Muscle layer of duodenum (tissue), 2 donors: ENCODE measurements around the gene HEATR5A.

Experiments used
- H3K27ac ChIP-seq: one replicate; pipeline ENCODE4 v1.7.0; 2013; ENCODE audit warnings: mild to moderate bottlenecking, low read length
- H3K27me3 ChIP-seq: one replicate; pipeline ENCODE4 v1.7.0; 2013; ENCODE audit warnings: low read depth, mild to moderate bottlenecking, control low read depth, low read length
- H3K36me3 ChIP-seq, 2 donors: one replicate each; pipeline ENCODE4 v1.7.0; 2013; ENCODE audit warnings: low read length in 2 of 2, control low read depth in 1 of 2, mild to moderate bottlenecking in 1 of 2; ENCODE audit not compliant: insufficient read depth in 2 of 2, control insufficient read depth in 1 of 2
- H3K4me1 ChIP-seq, 2 donors: one replicate each; pipeline ENCODE4 v1.7.0; 2013; ENCODE audit warnings: low read length in 2 of 2, mild to moderate bottlenecking in 2 of 2, control low read depth in 1 of 2, moderate library complexity in 1 of 2; ENCODE audit not compliant: insufficient read depth in 2 of 2, control insufficient read depth in 1 of 2
- H3K4me3 ChIP-seq, 2 donors: one replicate each; pipeline ENCODE4 v1.7.0; 2013; ENCODE audit warnings: low read length in 2 of 2, low read depth in 1 of 2, mild to moderate bottlenecking in 1 of 2
- H3K9me3 ChIP-seq, 2 donors: one replicate each; pipeline ENCODE4 v1.7.0; 2013; ENCODE audit warnings: low read length in 2 of 2, control low read depth in 1 of 2, mild to moderate bottlenecking in 1 of 2; ENCODE audit not compliant: control insufficient read depth in 1 of 2
- donor health status: healthy.

HEATR5A gene

DNA sequence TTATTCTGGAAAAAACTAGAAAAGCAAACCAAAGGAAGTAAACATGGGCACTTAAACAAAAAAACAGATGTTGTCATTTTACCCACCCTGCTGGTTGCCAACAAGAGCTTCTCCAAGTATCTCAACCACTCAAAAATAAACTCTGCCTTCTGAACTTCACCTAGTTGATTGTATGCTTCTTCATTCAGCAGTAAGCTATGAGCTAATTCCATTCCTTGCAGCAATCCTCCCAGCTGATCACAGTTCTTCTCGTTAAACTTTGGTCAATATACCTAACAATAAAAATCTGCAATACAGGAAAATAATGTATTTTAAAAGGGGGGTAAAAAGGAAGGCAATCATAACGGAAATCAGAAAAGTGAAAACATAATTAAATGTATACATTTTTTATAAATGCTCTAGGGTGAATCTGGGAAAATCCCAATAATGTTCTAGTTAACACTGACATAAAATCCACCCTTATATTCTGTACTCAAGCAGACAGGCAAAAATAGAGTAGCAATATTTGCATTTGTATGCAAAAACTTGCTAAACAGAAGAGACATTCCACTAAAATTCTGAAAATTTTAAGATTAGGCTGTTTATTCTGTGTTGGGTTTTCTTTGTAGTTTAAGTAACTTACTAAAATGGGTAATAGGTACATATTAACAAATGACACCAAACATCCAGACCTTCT lies 17.4 kb downstream of the HEATR5A start:
- Histone ChIP-seq H3K36me3 (peaks cover 22 to 24% of the 10 kb centered on the region in 2 donors), H3K27me3 (no peaks in the 10 kb centered on the region), H3K27ac (no peak overlapping the region), H3K4me1 (no peaks in the 10 kb centered on the region), H3K9me3 (no peaks in the 10 kb centered on the region), H3K4me3 (no peak overlapping the region)

DNA sequence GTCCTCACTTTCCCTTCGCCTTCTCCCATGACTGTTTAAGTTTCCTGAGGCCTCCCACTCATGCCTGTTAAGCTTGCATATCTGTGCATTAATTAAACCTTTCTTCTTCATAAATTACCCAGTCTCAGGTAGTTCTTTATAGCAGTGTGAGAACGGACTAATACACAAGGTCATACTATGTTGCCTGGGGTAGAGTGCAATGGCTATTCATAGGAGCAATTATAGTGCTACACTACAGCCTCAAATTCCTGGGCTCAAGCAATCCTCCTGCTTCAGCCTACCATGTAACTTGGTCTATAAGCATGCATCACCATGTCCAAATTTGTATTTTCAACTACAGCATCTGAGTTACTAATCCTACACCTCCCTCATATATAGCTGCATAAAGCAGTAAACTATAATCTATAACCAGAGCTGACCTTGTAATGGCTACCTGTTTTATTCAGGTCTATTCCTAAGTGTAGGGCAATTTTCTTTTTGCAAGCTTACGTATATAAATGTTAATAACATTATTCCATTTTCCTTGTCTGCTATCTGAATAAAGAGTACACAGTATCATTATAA lies 18.9 kb downstream of the HEATR5A start:
- H3K36me3 ChIP-seq, result peaks cover 24 to 27% of the 10 kb centered on the region in 2 donors
- no peak overlapping the region for H3K4me3 ChIP-seq
- H3K27ac ChIP-seq, result no peak overlapping the region
- H3K4me1 ChIP-seq, result no peaks in the 10 kb centered on the region
- H3K27me3 ChIP-seq, result no peaks in the 10 kb centered on the region
- no peaks in the 10 kb centered on the region for H3K9me3 ChIP-seq

DNA sequence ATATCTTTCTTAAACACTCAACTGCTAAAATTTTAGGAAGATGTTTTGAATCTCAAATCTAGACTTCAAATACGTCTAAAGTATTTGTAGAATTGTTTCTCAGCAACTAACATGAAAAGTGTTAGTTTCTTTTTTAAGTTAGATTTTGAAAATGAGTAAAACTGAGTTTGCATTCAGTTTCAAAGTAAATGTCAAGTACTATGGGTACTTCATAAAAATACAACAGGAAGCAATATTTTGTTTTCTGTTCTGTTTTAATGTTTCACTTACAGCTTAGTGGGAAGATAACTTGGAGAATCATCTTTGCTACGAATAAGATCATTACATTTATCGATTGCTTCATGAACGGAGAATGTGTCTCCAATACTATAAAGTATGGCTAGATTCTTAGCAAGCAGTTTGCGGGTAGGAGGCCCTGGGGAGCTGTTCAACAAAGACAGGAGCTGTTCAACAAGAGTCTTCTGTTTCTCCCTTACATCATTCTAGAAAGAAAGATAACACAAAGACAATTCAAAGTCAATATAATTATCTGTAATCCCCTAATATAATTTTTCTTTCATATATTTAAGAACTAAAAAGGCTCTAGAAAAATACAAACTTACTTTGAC lies 20.2 kb downstream of the HEATR5A start:
- Histone ChIP-seq H3K4me3 (no peak overlapping the region), H3K4me1 (no peaks in the 10 kb centered on the region), H3K36me3 (peaks cover 27 to 36% of the 10 kb centered on the region in 2 donors), H3K27me3 (no peaks in the 10 kb centered on the region), H3K9me3 (no peaks in the 10 kb centered on the region), H3K27ac (no peak overlapping the region)

DNA sequence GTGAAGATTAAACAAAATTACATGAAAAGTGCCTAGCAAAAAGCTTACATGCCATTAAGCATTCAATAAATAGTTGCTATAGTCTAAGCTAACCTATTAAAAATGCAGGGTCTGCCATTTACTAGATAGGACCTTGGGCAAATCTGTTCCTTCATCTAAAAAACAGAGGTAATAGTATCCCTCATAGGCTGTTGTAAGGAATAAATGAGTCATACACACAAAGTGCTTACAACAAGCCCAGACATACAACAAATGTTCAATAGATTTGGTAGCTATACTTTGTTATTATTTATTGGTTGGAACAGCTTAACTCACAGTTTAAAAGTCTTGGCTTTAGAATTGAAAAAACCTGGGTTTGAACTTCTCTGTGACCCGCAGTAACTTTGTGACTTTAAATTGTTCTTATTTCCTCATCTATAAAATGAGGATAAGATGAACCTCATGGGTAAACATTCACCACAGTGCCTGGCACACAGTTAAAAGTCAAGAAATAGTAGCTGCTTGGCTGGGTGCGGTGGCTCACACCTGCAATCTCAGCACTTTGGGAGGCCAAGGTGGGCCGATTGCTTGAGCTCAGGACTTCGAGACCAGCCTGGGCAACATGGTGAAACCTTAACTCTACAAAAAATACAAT lies 24.7 kb downstream of the HEATR5A start:
- no peaks in the 10 kb centered on the region for H3K27me3 ChIP-seq
- no peak overlapping the region for H3K4me3 ChIP-seq
- H3K9me3 ChIP-seq, result no peaks in the 10 kb centered on the region
- no peak overlapping the region for H3K27ac ChIP-seq
- no peaks in the 10 kb centered on the region for H3K4me1 ChIP-seq
- peaks cover 25 to 34% of the 10 kb centered on the region in 2 donors for H3K36me3 ChIP-seq

DNA sequence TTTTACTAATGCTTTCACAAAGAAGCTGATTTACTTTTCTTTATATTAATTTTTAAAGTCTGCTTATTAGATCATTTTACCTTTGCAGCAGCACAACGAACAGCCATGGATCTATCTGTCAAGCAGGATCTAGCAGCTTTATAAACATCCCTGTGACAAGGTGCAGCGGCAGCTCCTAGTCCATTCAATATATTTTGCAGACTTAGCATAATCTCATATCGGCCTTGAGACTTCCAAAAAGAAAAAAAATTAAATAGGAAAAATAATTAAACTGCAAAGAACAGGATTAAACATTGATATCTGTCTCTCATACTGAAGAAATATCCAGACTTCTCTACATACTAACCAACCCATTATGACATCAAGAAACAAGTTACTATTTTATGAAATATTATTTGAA lies 25.2 kb downstream of the HEATR5A start:
- H3K4me3 ChIP-seq, result no peak overlapping the region
- H3K27ac ChIP-seq, result no peak overlapping the region
- no peaks in the 10 kb centered on the region for H3K9me3 ChIP-seq
- H3K36me3 ChIP-seq, result peaks cover 23 to 34% of the 10 kb centered on the region in 2 donors
- H3K4me1 ChIP-seq, result no peaks in the 10 kb centered on the region
- no peaks in the 10 kb centered on the region for H3K27me3 ChIP-seq

DNA sequence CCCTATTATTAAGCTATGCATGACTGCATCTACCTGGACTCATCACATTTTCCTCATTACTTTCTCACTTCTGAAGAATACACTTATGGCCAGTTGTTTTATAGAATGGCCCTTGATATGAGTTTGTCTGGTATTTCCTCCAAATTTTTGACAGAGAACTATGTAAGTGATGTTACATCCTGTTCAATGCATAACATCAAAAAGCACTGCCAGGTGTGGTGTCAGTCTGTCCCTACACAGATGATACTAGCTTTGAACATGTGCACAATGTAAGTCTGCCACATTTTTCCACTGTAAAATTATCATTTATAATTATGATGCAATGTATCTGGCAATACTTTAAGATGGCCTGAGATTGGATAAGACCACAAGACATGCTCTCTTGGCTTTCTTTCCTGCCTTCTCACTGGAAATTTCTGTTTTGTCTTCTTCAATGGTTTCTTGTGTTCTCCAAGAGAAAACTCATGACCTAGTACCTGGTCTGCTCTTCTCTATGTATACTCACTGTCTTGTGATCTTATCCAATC lies 28.3 kb downstream of the HEATR5A start:
- Histone ChIP-seq H3K27me3 (no peaks in the 10 kb centered on the region), H3K4me1 (no peaks in the 10 kb centered on the region), H3K36me3 (peaks cover 16 to 25% of the 10 kb centered on the region in 2 donors), H3K9me3 (no peaks in the 10 kb centered on the region), H3K4me3 (no peak overlapping the region), H3K27ac (no peak overlapping the region)

DNA sequence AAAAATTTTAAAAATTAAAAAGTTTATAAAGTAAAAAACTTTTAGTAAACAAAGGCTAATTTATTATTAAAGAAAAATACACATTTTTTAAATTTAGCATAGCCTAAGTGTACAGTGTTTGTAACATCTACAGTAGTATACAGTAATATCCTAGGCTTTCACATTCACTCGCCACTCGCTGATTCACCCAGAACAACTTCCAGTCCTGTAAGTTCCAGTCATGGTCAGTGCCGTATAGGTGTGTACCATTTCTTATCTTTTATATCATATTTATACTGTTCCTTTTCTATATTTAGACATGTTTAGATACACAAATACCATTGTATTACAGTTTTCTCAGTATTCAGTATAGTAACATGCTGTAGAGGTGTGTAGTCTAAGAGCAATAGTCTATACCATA lies 28.9 kb downstream of the HEATR5A start:
- Histone ChIP-seq H3K27ac (no peak overlapping the region), H3K27me3 (no peaks in the 10 kb centered on the region), H3K4me1 (no peaks in the 10 kb centered on the region), H3K9me3 (no peaks in the 10 kb centered on the region), H3K36me3 (peaks cover 14 to 28% of the 10 kb centered on the region in 2 donors), H3K4me3 (no peak overlapping the region)

DNA sequence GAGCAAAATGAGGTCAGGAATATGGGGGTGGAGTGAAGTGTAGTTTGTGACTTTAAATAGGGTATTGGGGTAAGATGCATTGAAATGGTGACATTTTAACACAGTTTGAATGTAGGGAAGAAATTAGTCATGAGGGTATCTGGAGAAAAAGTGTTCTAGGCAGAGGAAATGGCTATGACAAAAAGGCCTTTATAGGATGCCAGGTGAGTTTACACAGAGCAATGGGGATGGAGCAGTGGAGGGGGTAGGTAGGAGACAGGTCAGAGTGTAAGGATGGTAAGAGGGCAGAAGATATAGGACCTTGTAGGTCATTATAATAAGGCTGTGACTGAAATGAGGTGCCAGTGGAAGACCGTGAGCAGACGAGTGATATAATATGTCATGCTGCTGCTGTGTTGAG lies 30.4 kb downstream of the HEATR5A start:
- H3K9me3 ChIP-seq, result no peaks in the 10 kb centered on the region
- no peak overlapping the region for H3K27ac ChIP-seq
- H3K4me1 ChIP-seq, result no peaks in the 10 kb centered on the region
- H3K27me3 ChIP-seq, result no peaks in the 10 kb centered on the region
- no peak overlapping the region for H3K4me3 ChIP-seq
- H3K36me3 ChIP-seq, result peaks cover 16 to 25% of the 10 kb centered on the region in 2 donors

DNA sequence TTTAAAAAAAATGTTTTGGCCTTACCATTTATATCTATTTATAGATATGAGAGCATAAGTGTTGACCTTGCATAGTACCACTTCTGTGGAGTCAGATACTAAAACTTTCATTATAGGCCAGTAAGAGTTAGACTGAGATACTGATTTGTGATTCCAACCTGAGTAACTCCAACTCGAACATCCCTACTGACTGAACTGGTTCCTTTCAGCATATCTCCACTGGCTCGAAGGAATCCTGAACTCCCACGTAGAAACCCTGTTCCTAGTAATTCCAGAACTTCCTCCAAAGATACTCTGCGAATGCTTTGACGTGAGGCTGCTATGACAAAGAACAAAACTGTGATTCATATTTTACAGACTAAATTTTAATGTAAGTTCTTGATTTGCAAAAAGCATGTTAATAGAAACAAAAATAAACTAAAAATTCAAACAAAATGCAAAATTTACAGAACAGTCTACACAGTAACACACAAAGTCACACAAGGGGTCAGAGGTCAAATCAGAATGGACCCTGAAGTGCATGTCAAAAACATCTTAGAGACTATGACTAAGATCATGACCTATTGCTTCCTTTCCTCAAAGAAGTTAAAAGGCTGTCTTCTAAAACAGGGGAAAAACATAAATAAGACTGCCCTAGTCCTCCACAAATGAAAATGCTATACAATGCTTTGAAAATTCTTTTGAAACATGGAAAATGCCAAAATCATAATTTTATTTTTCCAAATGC lies 31.5 kb downstream of the HEATR5A start:
- Histone ChIP-seq H3K4me1 (no peaks in the 10 kb centered on the region), H3K27me3 (no peaks in the 10 kb centered on the region), H3K36me3 (peaks cover 19 to 23% of the 10 kb centered on the region in 2 donors)

DNA sequence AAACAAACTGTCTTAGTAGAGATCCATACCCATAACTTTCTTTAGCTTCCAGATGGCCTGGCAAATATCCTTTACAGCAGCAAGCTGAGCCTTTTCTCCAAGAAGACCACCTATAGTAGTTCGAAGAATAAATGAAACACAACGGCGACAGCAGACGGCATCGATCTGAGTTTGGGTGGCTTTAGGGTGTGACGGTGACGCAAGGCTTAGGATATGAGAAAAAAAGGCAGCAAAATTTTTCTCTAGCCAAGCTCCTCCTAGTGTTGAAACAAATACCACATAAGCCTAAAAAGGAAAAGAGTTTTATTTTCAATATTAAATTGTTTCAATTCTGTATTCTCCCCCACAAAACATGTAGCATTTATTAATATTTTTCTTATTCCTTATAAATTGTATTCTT lies 33.3 kb downstream of the HEATR5A start:
- Histone ChIP-seq H3K27ac (no peak overlapping the region), H3K36me3 (peaks cover 25 to 27% of the 10 kb centered on the region in 2 donors), H3K4me3 (no peak overlapping the region), H3K27me3 (no peaks in the 10 kb centered on the region), H3K4me1 (no peaks in the 10 kb centered on the region), H3K9me3 (no peaks in the 10 kb centered on the region)

More for the DNA sequence above, 31.5 kb downstream of the HEATR5A start:
- Histone ChIP-seq H3K27ac (no peak overlapping the region), H3K4me3 (no peak overlapping the region), H3K9me3 (no peaks in the 10 kb centered on the region)

DNA sequence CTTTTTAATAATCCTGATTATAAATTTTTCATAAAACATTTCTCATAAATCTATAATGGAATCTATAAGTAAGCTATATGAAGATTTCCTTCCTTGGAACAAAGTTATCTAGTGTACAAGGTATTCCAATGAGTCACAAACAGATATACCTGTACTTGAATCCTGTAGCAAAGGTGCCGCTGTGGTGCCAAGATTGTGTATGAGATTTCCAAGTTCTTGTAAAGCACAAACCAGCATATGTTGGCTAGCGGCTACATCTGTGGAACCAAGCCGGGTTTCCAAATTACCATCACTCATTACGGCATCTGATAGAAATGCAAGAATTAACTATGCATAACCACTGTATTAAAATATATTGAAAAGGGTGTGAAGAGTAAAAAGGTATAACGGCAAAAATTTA lies 34.1 kb downstream of the HEATR5A start:
- Histone ChIP-seq H3K27ac (no peak overlapping the region), H3K4me1 (no peaks in the 10 kb centered on the region), H3K36me3 (peaks cover 21 to 35% of the 10 kb centered on the region in 2 donors), H3K27me3 (no peaks in the 10 kb centered on the region), H3K4me3 (no peak overlapping the region), H3K9me3 (no peaks in the 10 kb centered on the region)
